OCI-LY7 (cell line): ENCODE data around the gene UACA. TPM values are rescaled to one million over a fixed set of nuclear protein-coding genes. Genes with fewer than 3 reads are reported as not detected.

Experiments used
- BruUV-seq: library from RNA; stranded (reverse); fragments of 400-500 nt; replicated peaks from 2 replicates; lab custom pipeline; 2021; lab: Mats Ljungman, UMichigan
- CTCF ChIA-PET: fragments of 300-600 bp; sonication (Branson Sonifier 250); formaldehyde crosslinking; loops from one replicate; lab custom pipeline; 2022; ENCODE audit warnings: antibody characterized with exemption; ENCODE audit not compliant: unreplicated experiment; lab: Charles Lee
- POLR2A ChIA-PET: fragments of 300-600 bp; sonication (Branson Sonifier 250); formaldehyde crosslinking; loops from one replicate; lab custom pipeline; 2022; ENCODE audit warnings: antibody characterized with exemption; lab: Charles Lee
- DNase-seq: peaks from one replicate; pipeline ENCODE4 v3.0.0-alpha.2; 2015; ENCODE audit warnings: low spot score
- H2AFZ ChIP-seq: fragments of 200-600 bp; sonication (generic), shearing (Covaris generic); 2 replicates; pipeline ENCODE4 v1.6.1; 2014; ENCODE audit warnings: mild to moderate bottlenecking, antibody characterized with exemption, low read length, moderate library complexity
- H3K27ac ChIP-seq: fragments of 200-600 bp; sonication (generic); 2 replicates; pipeline ENCODE4 v1.5.1; 2014; ENCODE audit warnings: mixed run types, low read depth, mild to moderate bottlenecking, moderate library complexity, low read length, inconsistent platforms; ENCODE audit not compliant: poor library complexity, severe bottlenecking
- H3K36me3 ChIP-seq: fragments of 200-600 bp; sonication (generic); 2 replicates; pipeline ENCODE4 v1.6.1; 2014; ENCODE audit warnings: mild to moderate bottlenecking, antibody characterized with exemption, low read length, moderate library complexity, mixed read lengths; ENCODE audit not compliant: insufficient read depth
- H3K4me1 ChIP-seq: fragments of 200-600 bp; sonication (generic); 2 replicates; pipeline ENCODE4 v1.5.1; 2014; ENCODE audit warnings: mild to moderate bottlenecking, low read length; ENCODE audit not compliant: insufficient read depth, poor library complexity, severe bottlenecking
- H3K4me2 ChIP-seq: fragments of 200-600 bp; sonication (generic); 2 replicates; pipeline ENCODE4 v1.6.1; 2014; ENCODE audit warnings: mild to moderate bottlenecking, low read length
- H3K4me3 ChIP-seq: fragments of 200-600 bp; sonication (generic); 2 replicates; pipeline ENCODE4 v1.5.1; 2014; ENCODE audit warnings: mild to moderate bottlenecking, low read depth, low read length; ENCODE audit not compliant: poor library complexity, severe bottlenecking
- H3K79me2 ChIP-seq: fragments of 200-600 bp; sonication (generic); 2 replicates; pipeline ENCODE4 v1.6.1; 2016; ENCODE audit warnings: low read depth, mild to moderate bottlenecking, low read length, moderate library complexity, mixed read lengths; ENCODE audit not compliant: insufficient read depth
- H3K9me2 ChIP-seq: fragments of 200-600 bp; sonication (generic); 2 replicates; pipeline ENCODE4 v1.6.1; 2016; ENCODE audit warnings: mild to moderate bottlenecking, low read length, mixed read lengths; ENCODE audit not compliant: insufficient read depth
- H3K9me3 ChIP-seq: fragments of 200-600 bp; sonication (generic); 2 replicates; pipeline ENCODE4 v1.6.1; 2014; ENCODE audit warnings: mild to moderate bottlenecking, mixed run types, low read length, mixed read lengths
- H4K20me1 ChIP-seq: fragments of 200-600 bp; sonication (generic); 2 replicates; pipeline ENCODE4 v1.6.1; 2014; ENCODE audit warnings: mild to moderate bottlenecking, antibody characterized with exemption, low read length, moderate library complexity, mixed read lengths; ENCODE audit not compliant: insufficient read depth
- CTCF ChIP-seq: fragments of 200-600 bp; sonication (generic); conservative IDR thresholded peaks from 2 replicates; pipeline ENCODE4 v1.5.1; 2014; ENCODE audit warnings: mild to moderate bottlenecking, antibody characterized with exemption, low read length, moderate library complexity, mixed read lengths
- EZH2phosphoT487 ChIP-seq: fragments of 200-600 bp; sonication (generic); IDR thresholded peaks from 2 replicates; pipeline ENCODE4 v1.6.1; 2018; ENCODE audit warnings: low read depth, borderline replicate concordance, mild to moderate bottlenecking, mixed run types, antibody characterized with exemption, low read length, moderate library complexity, mixed read lengths
- intact Hi-C: fragments of 100-400 bp; cut with micrococcal nuclease; formaldehyde crosslinking; loops from one replicate; pipeline ENCODE4 v1.10.0; 2022; ENCODE audit not compliant: unreplicated experiment
- total RNA-seq, 2 experiments: library from RNA; depleted of rRNA in 1 of 2; stranded (reverse); fragments of >200 nt in 1 of 2; shearing (Covaris generic) in 1 of 2; gene quantifications; 2 replicates each; pipeline ENCODE4 v1.2.3, GENCODE V29; 2014 to 2022

UACA gene
- total RNA-seq, 2 experiments from 2014 or later: not detected

- H3K27ac ChIP-seq: no peak overlapping the region
- ChIA-PET POLR2A (no interaction called here), CTCF (no interaction called here)
- H3K79me2 ChIP-seq: no peaks in the 10 kb centered on the region
- no peaks in the 10 kb centered on the region for H3K4me1 ChIP-seq
- H2AFZ ChIP-seq: no peak overlapping the region
- no peak overlapping the region for H3K4me3 ChIP-seq
- no TSS peak for BruUV-seq
- DNase-seq: no peak
- intact Hi-C loops: loop anchor here (5.0 kb wide), 1 partner anchor 1243 kb away; no protein-coding TSS in a partner anchor
- H4K20me1 ChIP-seq: no peaks in the 10 kb centered on the region
- TF ChIP-seq CTCF (no peak), EZH2phosphoT487 (no peak)
- H3K4me2 ChIP-seq: no peak overlapping the region
- no peaks in the 10 kb centered on the region for H3K9me2 ChIP-seq
- no peaks in the 10 kb centered on the region for H3K36me3 ChIP-seq
- no peaks in the 10 kb centered on the region for H3K9me3 ChIP-seq
Observed at GRCh38 chr15:70720228-70721016, 42.9 kb downstream of the UACA start.

GRCh38 chr15:70717237-70717793 is 46.0 kb downstream of the UACA start:
- H3K9me3 ChIP-seq: no peaks in the 10 kb centered on the region
- no peak for TF ChIP-seq CTCF
- no peak for TF ChIP-seq EZH2phosphoT487
- no TSS peak for BruUV-seq
- no peaks in the 10 kb centered on the region for H4K20me1 ChIP-seq
- no peak for DNase-seq
- H3K4me3 ChIP-seq: no peak overlapping the region
- no peak overlapping the region for H2AFZ ChIP-seq
- no peaks in the 10 kb centered on the region for H3K4me1 ChIP-seq
- no peaks in the 10 kb centered on the region for H3K36me3 ChIP-seq
- ChIA-PET POLR2A (no interaction called here), CTCF (no interaction called here)
- H3K27ac ChIP-seq: no peak overlapping the region
- intact Hi-C loops: no loop called here
- no peak overlapping the region for H3K4me2 ChIP-seq
- H3K79me2 ChIP-seq: no peaks in the 10 kb centered on the region
- H3K9me2 ChIP-seq: no peaks in the 10 kb centered on the region
